CD4-positive, alpha-beta memory T cell (primary cell): ENCODE measurements around the gene RILPL1. TPM values are rescaled to one million over a fixed set of nuclear protein-coding genes. Genes with fewer than 3 reads are reported as not detected.
"Not testable (repeated sequence)": the region's sequence is repeated elsewhere in the genome, so short reads cannot be mapped to it uniquely, and the experiment has no call there.

ENCODE experiments used
- CTCF ChIA-PET: fragments of 350-600 bp; sonication (Branson Sonifier 250); formaldehyde crosslinking; loops from one replicate; lab custom pipeline; 2021; ENCODE audit warnings: inconsistent platforms; ENCODE audit not compliant: partially characterized antibody; lab: Charles Lee
- POLR2A ChIA-PET: fragments of 350-600 bp; sonication (Branson Sonifier 250); formaldehyde crosslinking; loops from one replicate; lab custom pipeline; 2021; ENCODE audit not compliant: partially characterized antibody; lab: Charles Lee
- DNase-seq, 5 donors: peaks; one replicate each; pipeline versions ENCODE4 v3.0.0 to v3.0.0-alpha.2; 2020 to 2022; ENCODE audit warnings: mixed read lengths in 1 of 5
- H3K27ac ChIP-seq: one replicate; pipeline ENCODE4 v1.7.0; 2013; ENCODE audit warnings: low read depth, low read length
- H3K27me3 ChIP-seq: 2 replicates; pipeline ENCODE4 v1.7.0; 2013; ENCODE audit warnings: mild to moderate bottlenecking, low read length, moderate library complexity; ENCODE audit not compliant: insufficient read depth
- H3K36me3 ChIP-seq: 2 replicates; pipeline ENCODE4 v1.7.0; 2013; ENCODE audit warnings: mild to moderate bottlenecking, low read length, moderate library complexity; ENCODE audit not compliant: insufficient read depth
- H3K4me1 ChIP-seq: 2 replicates; pipeline ENCODE4 v1.7.0; 2013; ENCODE audit warnings: mild to moderate bottlenecking, low read length, moderate library complexity; ENCODE audit not compliant: insufficient read depth
- H3K4me3 ChIP-seq, 2 donors: one replicate each; pipeline ENCODE4 v1.7.0; 2013; ENCODE audit warnings: low read length in 2 of 2, mild to moderate bottlenecking in 1 of 2
- H3K9me3 ChIP-seq, 2 donors: one replicate each; pipeline ENCODE4 v1.7.0; 2013; ENCODE audit warnings: low read length in 2 of 2, control low read depth in 1 of 2; ENCODE audit not compliant: control insufficient read depth in 1 of 2
- H3K27ac Mint-ChIP-seq, 7 donors: one replicate each; pipeline ENCODE4 v1.8.0; 2020 to 2021; ENCODE audit warnings: mixed read lengths in 7 of 7, mild to moderate bottlenecking in 6 of 7, inconsistent platforms in 3 of 7, moderate library complexity in 3 of 7
- H3K27me3 Mint-ChIP-seq, 2 donors: one replicate each; pipeline ENCODE4 v1.8.0; 2020 to 2021; ENCODE audit warnings: mixed read lengths in 2 of 2
- H3K36me3 Mint-ChIP-seq, 2 donors: one replicate each; pipeline ENCODE4 v1.8.0; 2020 to 2021; ENCODE audit warnings: mixed read lengths in 2 of 2, inconsistent platforms in 1 of 2, mild to moderate bottlenecking in 1 of 2
- H3K4me1 Mint-ChIP-seq, 4 donors: one replicate each; pipeline ENCODE4 v1.8.0; 2020 to 2021; ENCODE audit warnings: mixed read lengths in 4 of 4, mild to moderate bottlenecking in 1 of 4
- H3K4me3 Mint-ChIP-seq, 8 donors: one replicate each; pipeline ENCODE4 v1.8.0; 2020 to 2021; ENCODE audit warnings: mixed read lengths in 8 of 8, mild to moderate bottlenecking in 7 of 8, moderate library complexity in 6 of 8, inconsistent platforms in 3 of 8
- H3K9me3 Mint-ChIP-seq, 8 donors: one replicate each; pipeline ENCODE4 v1.8.0; 2020 to 2021; ENCODE audit warnings: mixed read lengths in 8 of 8, mild to moderate bottlenecking in 5 of 8, inconsistent platforms in 3 of 8, moderate library complexity in 1 of 8
- intact Hi-C: fragments of 100-400 bp; cut with micrococcal nuclease; formaldehyde crosslinking; loops from one replicate; pipeline ENCODE4 v1.15.1; 2023
- polyA plus RNA-seq, 2 donors: library from polyadenylated mRNA; unstranded; fragments of 300-500 nt; fragmentation: Illumina TruSeq; gene quantifications; one replicate each; pipeline ENCODE4 v1.2.3, GENCODE V29; 2021
- total RNA-seq, 2 experiments: library from RNA; stranded (reverse); gene quantifications; one replicate each; pipeline ENCODE4 v1.2.3, GENCODE V29; 2021

RILPL1 gene, protein sequence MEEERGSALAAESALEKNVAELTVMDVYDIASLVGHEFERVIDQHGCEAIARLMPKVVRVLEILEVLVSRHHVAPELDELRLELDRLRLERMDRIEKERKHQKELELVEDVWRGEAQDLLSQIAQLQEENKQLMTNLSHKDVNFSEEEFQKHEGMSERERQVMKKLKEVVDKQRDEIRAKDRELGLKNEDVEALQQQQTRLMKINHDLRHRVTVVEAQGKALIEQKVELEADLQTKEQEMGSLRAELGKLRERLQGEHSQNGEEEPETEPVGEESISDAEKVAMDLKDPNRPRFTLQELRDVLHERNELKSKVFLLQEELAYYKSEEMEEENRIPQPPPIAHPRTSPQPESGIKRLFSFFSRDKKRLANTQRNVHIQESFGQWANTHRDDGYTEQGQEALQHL
- total RNA-seq (1 to 10 TPM; 8.1 to 8.5 TPM), polyA plus RNA-seq (under 1 TPM in 1 of 2 donors, not detected in 1; 0.54 TPM)

DNA sequence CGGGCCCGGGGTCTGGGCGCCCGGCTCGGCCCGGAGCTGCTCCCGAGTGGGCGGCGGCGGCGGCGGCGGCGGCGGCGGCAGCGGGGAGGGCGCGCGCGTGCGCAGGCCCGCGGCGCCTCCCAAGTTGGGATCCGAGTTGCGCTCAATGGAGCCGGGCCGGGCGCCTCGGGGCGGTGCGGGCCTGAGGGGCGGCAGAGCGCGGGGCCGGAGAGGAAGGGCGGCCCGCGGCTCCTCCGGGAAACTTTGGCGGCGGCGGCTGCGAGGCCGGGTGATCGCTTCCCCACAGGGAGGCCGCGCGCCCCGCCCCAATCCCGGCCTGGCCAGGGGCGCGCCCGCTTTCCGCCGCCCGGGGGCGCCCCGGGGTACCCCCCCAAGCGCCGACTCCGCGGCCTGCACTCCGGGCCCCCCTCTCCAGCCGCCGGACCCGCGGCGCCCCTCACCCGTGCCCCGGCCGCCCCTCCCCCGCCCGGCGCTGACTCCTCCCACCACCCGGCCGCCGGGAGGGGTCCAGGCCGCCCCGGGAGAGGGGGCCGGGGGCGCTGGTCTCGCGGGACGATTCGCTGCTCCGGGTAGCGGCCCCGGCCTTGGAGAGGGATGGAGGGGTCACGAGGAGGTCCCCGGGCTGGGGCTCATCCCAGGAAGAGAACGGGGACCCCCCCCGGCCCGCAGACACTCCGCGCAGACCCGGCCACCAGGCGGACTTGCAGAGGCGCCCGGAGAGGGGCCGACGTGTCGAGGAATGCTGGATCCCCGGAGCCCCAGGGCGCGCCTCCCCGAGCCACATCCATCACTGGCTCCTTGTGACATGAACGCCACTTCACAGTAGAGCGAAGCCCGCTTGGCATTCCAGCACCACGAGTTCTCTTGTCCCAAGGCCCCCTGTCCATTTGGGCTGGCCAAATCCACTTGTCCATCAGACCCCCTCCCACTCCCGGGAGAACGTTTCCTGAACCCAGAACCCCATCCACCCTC lies at the start of gene RILPL1:
RILPL1 (minus strand) TSS at position 48 of the 972 bp plus-strand sequence. CDS start 237 bp downstream, outside the sequence.
- no peaks in the 10 kb centered on the region for H3K36me3 ChIP-seq
- no peaks in the 10 kb centered on the region for H3K9me3 ChIP-seq
- DNase-seq = peak in 4 of 5 donors; percentile 41 to 53 (median 46)
- peaks cover 20% of the 10 kb centered on the region for H3K4me1 ChIP-seq
- H3K27me3 ChIP-seq = no peaks in the 10 kb centered on the region
- Mint-ChIP-seq H3K4me3 (peak within 1 kb of the TSS; percentile 86 to 91 (median 88)), H3K36me3 (peaks cover under 1 to 1% of the 10 kb centered on the region in 2 donors), H3K4me1 (peaks cover 11 to 31% (median 16%) of the 10 kb centered on the region in 4 donors), H3K27ac (peak within 1 kb of the TSS; percentile 57 to 82 (median 74)), H3K27me3 (no peaks in the 10 kb centered on the region), H3K9me3 (no peaks in the 10 kb centered on the region)
- ChIA-PET CTCF (interaction anchor here (0.6 to 1.4 kb wide), 2 partner anchors 18 to 84 kb away, joined by 3 read pairs; no protein-coding TSS in a partner anchor), POLR2A (interaction anchor here (0.5 to 2.1 kb wide), 6 partner anchors 42 to 249 kb away, joined by 3 to 14 read pairs (median 4); partner anchors contain the start of genes SNRNP35 and TMED2)
- H3K27ac ChIP-seq = peak within 1 kb of the TSS; percentile 11
- H3K4me3 ChIP-seq = peak within 1 kb of the TSS; percentile 29 to 51
- intact Hi-C loops = loop anchor here (2.0 to 10.0 kb wide), 2 partner anchors 49 to 59 kb away; no protein-coding TSS in a partner anchor

DNA sequence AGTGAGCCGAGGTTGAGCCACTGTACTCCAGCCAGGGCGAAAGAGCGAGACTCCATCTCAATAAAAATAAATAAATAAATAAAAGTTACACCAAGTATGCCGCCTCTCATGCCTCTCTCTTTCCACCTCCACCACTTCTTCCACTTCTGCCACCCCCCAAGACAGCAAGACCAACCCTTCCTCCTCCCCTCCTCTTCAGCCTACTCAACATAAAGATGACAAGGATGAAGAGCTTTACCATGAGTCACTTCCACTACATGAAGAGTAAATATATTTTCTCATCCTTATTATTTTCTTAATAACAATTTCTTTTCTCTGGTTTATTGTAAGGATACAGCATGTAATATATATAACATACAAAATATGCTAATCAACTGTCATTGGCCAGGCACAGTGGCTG lies 47.3 kb upstream of the RILPL1 start:
- intact Hi-C loops = no loop called here
- Mint-ChIP-seq H3K4me1 (peaks cover 13 to 44% (median 26%) of the 10 kb centered on the region in 4 donors), H3K4me3 (peak overlapping the region in 1 of 8 donors; percentile 31), H3K27ac (peak overlapping the region in 2 of 7 donors; percentile 48 to 97), H3K9me3 (peaks cover 0 to 2% (median 0%) of the 10 kb centered on the region in 8 donors), H3K27me3 (no peaks in the 10 kb centered on the region), H3K36me3 (peaks cover 0 to 18% of the 10 kb centered on the region in 2 donors)
- Histone ChIP-seq H3K9me3 (no peaks in the 10 kb centered on the region), H3K27ac (no peak overlapping the region), H3K4me1 (peaks cover 26% of the 10 kb centered on the region), H3K36me3 (no peaks in the 10 kb centered on the region), H3K27me3 (no peaks in the 10 kb centered on the region), H3K4me3 (no peak overlapping the region)
- ChIA-PET CTCF (interaction anchor here (1.3 kb wide), 2 partner anchors 17 to 342 kb away, joined by 5 to 6 read pairs; no protein-coding TSS in a partner anchor), POLR2A (no interaction called here)
- no peak for DNase-seq

DNA sequence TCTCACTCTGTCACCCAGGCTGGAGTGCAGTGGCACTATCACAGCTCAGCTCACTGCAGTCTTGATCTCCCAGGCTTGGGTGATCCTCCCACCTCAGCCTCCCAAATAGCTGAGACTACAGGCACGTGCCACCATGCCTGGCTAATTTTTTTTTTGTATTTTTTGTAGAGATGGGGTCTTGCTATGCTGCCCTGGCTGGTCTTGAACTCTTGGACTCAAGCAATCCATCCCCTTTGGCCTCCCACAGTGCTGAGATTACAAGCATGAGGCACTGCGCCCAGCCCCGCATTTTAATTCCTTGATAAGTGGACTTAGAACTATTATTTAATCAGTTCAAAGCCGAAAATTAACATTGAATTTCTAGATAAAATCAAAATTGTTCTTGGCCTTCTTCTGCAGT lies 45.3 kb upstream of the RILPL1 start:
- intact Hi-C loops, H3K9me3 ChIP-seq, H3K36me3 Mint-ChIP-seq, H3K27ac Mint-ChIP-seq, H3K27ac ChIP-seq, H3K9me3 Mint-ChIP-seq, H3K27me3 ChIP-seq, H3K36me3 ChIP-seq, H3K27me3 Mint-ChIP-seq, DNase-seq, H3K4me3 ChIP-seq, H3K4me3 Mint-ChIP-seq: not testable (repeated sequence)
- CTCF ChIA-PET = interaction anchor here (0.7 kb wide), 2 partner anchors 33 to 1366 kb away, joined by 3 read pairs; no protein-coding TSS in a partner anchor
- H3K4me1 Mint-ChIP-seq = peaks cover 9 to 30% (median 19%) of the 10 kb centered on the region in 4 donors
- peaks cover 17% of the 10 kb centered on the region for H3K4me1 ChIP-seq
- POLR2A ChIA-PET = interaction anchor here (0.6 kb wide), 1 partner anchor 29 kb away, joined by 3 read pairs; no protein-coding TSS in a partner anchor

DNA sequence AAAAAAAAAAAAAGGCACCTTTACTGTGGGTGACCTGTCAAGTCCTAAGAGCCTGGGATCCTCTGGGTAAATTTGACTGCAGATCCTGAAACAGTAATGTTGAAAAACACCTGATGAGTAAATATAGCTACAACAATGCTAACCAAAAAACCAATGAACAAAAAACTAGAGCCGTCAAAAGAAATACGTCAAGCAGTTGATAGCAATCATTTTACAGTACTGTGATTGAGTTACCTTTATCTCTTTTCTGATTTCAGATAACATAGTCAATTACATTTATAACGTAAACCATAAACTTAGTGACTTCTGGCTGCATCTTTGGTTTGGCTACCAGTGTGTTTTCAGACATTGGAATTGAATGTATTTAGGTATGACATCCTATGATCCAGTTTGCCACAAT lies 44.7 kb upstream of the RILPL1 start:
- peak overlapping the region in 2 of 7 donors; percentile 4 to 13 for H3K27ac Mint-ChIP-seq
- H3K9me3 ChIP-seq = no peaks in the 10 kb centered on the region
- no peak overlapping the region for H3K4me3 ChIP-seq
- peaks cover 11 to 24% (median 17%) of the 10 kb centered on the region in 4 donors for H3K4me1 Mint-ChIP-seq
- H3K9me3 Mint-ChIP-seq = peaks cover 0 to under 1% (median 0%) of the 10 kb centered on the region in 8 donors
- H3K36me3 Mint-ChIP-seq = peaks cover 0 to 5% of the 10 kb centered on the region in 2 donors
- H3K4me1 ChIP-seq = peaks cover 15% of the 10 kb centered on the region
- intact Hi-C loops = no loop called here
- H3K4me3 Mint-ChIP-seq = peak overlapping the region in 1 of 8 donors; percentile 1
- no peak overlapping the region for H3K27ac ChIP-seq
- no peak for DNase-seq
- H3K36me3 ChIP-seq = no peaks in the 10 kb centered on the region
- ChIA-PET CTCF (interaction anchor here (0.9 kb wide), 1 partner anchor 330 kb away, joined by 3 read pairs; no protein-coding TSS in a partner anchor), POLR2A (no interaction called here)
- H3K27me3 Mint-ChIP-seq = no peaks in the 10 kb centered on the region
- H3K27me3 ChIP-seq = no peaks in the 10 kb centered on the region

DNA sequence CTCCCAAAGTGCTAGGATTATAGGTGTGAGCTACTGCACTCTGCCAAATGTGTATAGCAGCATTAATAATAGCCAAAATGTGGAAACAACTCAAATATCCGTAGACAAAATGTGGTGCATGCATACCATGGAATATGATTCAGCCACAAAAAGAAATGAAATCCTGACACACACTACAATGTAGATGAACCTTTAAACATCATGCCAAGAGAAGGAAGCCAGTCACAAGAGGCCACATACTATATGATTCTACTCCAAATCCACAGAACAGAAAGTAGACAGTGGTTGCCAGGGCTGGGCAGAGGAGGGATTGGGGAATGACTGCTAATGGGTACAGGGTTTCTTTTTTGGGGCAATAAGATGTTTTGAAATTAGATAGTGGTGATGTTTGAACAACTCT lies 43.1 kb upstream of the RILPL1 start:
- intact Hi-C loops = no loop called here
- ChIA-PET CTCF (interaction anchor here (1.2 kb wide), 1 partner anchor 19 kb away, joined by 3 read pairs; no protein-coding TSS in a partner anchor), POLR2A (interaction anchor here (1.2 kb wide), 1 partner anchor 44 kb away, joined by 3 read pairs; the partner anchor contains the start of gene RILPL1)
- no peaks in the 10 kb centered on the region for H3K27me3 ChIP-seq
- H3K9me3 ChIP-seq = no peaks in the 10 kb centered on the region
- Mint-ChIP-seq H3K36me3 (no peaks in the 10 kb centered on the region), H3K4me3 (no peak overlapping the region), H3K27ac (no peak overlapping the region), H3K4me1 (peaks cover 2 to 10% (median 6%) of the 10 kb centered on the region in 4 donors), H3K27me3 (no peaks in the 10 kb centered on the region), H3K9me3 (no peaks in the 10 kb centered on the region)
- H3K4me1 ChIP-seq = no peaks in the 10 kb centered on the region
- DNase-seq = no peak
- no peak overlapping the region for H3K27ac ChIP-seq
- no peak overlapping the region for H3K4me3 ChIP-seq
- H3K36me3 ChIP-seq = no peaks in the 10 kb centered on the region

DNA sequence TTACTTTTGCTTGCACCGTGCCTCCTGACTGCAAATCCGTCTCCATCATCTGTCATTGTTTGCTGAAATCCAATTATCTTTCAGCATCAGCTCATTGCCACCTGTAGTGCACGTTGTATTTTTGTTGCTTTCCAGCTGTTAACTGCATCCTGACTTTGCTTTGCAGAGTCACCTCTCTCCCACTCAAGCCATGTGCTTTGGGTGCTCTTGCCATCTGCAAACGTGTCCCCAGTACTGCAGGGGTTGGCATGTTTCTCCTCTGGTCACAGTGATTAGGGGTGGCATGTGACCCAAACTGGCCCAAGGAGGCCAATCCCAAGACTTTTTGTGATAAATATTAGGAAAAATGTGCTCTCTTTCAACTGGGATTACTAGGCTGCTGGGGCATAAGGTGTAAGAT lies 40.4 kb upstream of the RILPL1 start:
- Mint-ChIP-seq H3K9me3 (no peaks in the 10 kb centered on the region), H3K27ac (peak overlapping the region in 2 of 7 donors; percentile 77 to 84), H3K36me3 (no peaks in the 10 kb centered on the region), H3K4me3 (no peak overlapping the region), H3K27me3 (no peaks in the 10 kb centered on the region), H3K4me1 (peaks cover 0 to 6% (median 3%) of the 10 kb centered on the region in 4 donors)
- no peak overlapping the region for H3K27ac ChIP-seq
- no peaks in the 10 kb centered on the region for H3K36me3 ChIP-seq
- H3K4me1 ChIP-seq = no peaks in the 10 kb centered on the region
- intact Hi-C loops = no loop called here
- H3K4me3 ChIP-seq = no peak overlapping the region
- POLR2A ChIA-PET = no interaction called here
- no peaks in the 10 kb centered on the region for H3K27me3 ChIP-seq
- no peak for DNase-seq
- H3K9me3 ChIP-seq = no peaks in the 10 kb centered on the region
- CTCF ChIA-PET = interaction anchor here (2.6 kb wide), 1 partner anchor 9 kb away, joined by 11 read pairs; no protein-coding TSS in a partner anchor
